ENCODE results near the gene RUBCN.
"Not testable (repeated sequence)": the region's sequence is repeated elsewhere in the genome, so short reads cannot be mapped to it uniquely, and the experiment has no call there.

GRCh38 chr3:197657541-197658292, 79.0 kb downstream of the RUBCN start:
- TF ChIP-seq CTCF, EP300 (IDR thresholded peaks at IDR 0.05): not testable (repeated sequence)
